Measurements from ENCODE around the gene CCND2.

The CCND2 gene

DNA sequence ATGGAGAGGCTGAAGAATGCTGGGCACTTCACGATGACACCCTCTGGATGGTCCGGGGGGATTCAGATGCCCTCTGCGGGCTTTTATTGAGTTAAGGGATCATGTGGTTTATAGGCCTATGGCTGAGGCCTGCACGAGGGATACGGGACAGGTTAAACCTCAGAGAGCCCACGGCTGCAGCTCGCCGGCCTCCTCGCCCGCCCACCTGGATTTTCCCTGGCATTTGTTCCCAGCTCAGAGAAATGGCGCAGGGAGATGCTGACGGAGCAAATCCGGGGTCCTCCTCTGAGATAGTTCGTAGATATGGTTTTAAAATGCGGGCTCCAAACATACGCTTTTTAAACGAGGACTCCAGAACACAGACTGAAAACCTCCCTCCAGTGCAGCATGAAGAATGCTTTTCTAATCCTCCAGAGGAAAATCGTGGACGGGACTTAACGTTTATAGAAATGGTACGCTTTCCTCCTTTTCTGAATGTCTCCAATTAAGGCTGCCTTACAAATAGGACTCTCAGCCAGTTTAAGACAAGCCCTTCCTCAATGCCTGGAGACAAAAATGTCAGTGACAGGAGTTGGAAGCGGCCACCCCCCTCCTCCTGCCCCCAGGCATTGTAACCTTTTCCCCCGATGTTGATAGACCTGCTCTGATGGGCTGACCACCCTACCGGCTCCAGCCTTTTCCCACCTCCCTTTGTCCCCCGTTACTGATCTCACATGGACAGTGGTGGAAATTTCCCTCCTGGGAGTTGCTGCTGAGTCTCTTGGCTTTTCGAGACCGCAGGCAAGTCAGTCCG lies 16.6 kb downstream of the CCND2 start:
- no peak for DNase-seq (ENCODE audit: low read depth, low spot score)

GRCh38 chr12:4292341-4293073 lies 18.9 kb downstream of the CCND2 start:
- DNase-seq (ENCODE audit: low read depth, low spot score) = no peak

GRCh38 chr12:4293299-4293965 lies 19.9 kb downstream of the CCND2 start:
- DNase-seq (ENCODE audit: low read depth, low spot score) = no peak

DNA sequence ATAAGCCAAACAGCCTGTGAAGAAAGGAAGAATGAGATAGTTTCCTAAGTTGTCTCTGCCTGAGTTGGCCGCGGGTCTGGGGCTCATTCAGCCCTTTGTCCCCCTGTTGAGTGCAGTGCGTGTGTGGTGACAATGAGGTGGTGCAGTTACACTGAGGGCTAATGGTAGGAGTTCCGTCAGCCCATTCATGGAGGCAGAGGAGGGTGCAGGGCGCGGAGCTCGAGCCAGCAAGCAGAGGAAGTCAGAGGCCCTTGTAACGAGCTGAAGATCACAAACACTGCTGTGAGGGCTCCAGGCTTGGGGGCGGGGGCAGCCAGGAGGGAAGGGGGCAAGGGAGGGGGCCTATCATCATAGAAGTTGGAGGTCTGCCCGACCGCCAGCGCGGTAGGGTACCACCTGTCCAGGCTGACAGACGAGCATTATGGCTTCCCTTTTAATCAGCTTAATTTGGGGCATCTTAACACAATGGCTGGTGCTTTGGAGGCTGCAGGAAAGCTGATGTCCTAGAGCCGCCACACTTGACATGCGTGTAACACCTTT lies 20.5 kb downstream of the CCND2 start:
- no peak for DNase-seq (ENCODE audit: low read depth, low spot score)

GRCh38 chr12:4296751-4297150 lies 23.2 kb downstream of the CCND2 start:
- no peak for DNase-seq (ENCODE audit: low read depth, low spot score)

GRCh38 chr12:4297617-4298016 lies 24.1 kb downstream of the CCND2 start:
- no peak for DNase-seq (ENCODE audit: low read depth, low spot score)

DNA sequence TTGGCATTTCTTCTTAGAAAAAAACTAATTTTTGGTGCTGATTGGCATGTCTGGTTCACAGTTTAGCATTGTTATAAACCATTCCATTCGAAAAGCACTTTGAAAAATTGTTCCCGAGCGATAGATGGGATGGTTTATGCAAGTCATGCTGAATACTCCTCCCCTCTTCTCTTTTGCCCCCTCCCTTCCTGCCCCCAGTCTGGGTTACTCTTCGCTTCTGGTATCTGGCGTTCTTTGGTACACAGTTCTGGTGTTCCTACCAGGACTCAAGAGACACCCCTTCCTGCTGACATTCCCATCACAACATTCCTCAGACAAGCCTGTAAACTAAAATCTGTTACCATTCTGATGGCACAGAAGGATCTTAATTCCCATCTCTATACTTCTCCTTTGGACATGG lies 27.3 kb downstream of the CCND2 start:
- DNase-seq (ENCODE audit: low read depth, low spot score) = no peak

GRCh38 chr12:4301932-4302501 lies 28.5 kb downstream of the CCND2 start:
- DNase-seq (ENCODE audit: low read depth, low spot score) = no peak

DNA sequence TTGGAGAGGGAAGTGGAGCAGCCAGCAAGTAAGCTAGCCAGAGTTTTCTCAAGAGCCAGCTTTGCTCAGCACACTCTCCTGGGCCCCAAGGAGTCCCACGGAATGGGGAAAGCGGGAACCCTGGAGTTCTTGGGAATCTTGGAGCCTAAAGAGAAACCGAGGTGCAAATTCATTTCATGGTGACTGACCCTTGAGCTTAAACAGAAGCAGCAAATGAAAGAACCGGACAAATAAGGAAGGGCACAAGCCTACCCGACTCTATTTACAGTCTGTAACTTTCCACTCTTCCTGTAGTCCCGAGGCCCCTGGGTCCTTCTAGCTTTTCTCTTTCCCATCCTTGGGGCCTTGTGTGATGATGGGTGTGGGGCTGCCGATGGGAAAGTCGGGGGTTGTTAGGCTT lies 29.3 kb downstream of the CCND2 start:
- no peak for DNase-seq (ENCODE audit: low read depth, low spot score)

DNA sequence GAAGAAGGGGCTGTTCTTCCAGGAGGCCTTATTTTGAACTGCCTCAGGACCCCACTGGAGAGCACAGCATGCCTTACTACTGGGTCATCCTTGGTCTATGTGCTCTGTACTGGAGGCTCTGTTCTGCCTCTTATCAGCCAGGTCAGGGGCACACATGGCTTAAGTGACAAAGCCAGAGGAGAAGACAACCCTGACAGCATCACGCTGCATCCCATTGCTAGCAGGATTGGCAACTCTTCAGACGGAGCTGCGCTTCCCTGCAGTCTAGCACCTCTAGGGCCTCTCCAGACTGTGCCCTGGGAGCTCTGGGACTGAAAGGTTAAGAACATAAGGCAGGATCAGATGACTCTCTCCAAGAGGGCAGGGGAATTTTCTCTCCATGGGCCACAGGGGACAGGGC lies 30.2 kb downstream of the CCND2 start:
- DNase-seq (ENCODE audit: low read depth, low spot score) = no peak

DNA sequence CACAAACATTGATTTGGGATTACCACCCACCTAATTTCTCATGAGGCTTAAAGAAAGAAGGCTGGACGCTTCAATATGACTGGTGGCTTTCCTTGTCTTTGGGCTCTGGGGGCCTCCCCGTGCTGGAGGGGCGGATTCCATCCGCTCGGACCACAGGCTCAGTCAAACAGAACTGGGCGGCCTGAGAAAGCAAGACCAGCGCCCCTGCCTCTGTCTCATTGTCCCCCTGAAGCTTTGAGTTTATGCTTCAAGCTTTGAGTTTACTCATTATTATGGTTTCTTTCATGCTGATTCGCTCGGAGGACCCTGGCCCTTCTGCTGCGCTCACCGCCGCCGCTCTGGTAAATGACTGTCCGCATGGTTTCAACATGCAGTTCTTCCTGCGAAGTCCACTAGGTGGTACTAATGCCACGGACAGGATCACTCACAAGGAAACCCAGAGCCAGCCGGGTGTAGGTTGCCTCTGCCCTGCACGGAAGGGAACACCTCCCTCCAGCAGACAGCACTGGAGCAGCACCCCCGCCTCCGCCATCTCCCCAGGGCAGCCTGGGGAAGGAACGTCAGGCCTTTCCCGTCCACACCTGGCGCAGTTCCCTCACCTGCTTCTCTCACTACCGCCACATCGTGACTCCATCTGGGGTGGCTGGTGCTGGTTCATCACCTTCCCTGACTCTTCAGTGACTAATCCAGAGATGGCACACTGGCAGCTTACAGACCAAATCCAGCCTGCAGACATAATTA lies 34.2 kb downstream of the CCND2 start:
- DNase-seq (ENCODE audit: low read depth, low spot score) = peak; percentile 35

- DNase-seq (ENCODE audit: low read depth, low spot score) = no peak
These were observed 34.9 kb downstream of the CCND2 start for GRCh38 chr12:4308334-4308950.

DNA sequence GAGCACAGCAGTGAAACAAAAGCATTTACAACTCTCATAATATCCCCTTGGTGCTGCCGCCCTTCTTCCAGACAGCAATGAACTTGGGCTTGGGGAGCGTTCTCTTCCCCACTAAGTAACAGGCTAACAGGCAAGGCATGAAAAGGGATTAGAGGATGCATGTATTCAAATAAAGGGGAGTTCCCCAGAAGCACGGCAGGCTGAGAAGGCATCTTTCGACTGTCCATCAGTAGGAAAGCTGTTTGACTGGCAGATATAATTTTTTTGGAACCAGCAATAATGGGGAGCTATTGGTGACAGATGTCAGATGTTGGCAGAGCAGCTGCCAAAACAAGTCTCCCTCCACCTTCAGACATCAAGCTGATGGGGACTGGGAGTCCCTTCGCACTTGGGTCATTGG lies 38.2 kb downstream of the CCND2 start:
- DNase-seq (ENCODE audit: low read depth, low spot score) = no peak

GRCh38 chr12:4312251-4312650 lies 38.7 kb downstream of the CCND2 start:
- DNase-seq (ENCODE audit: low read depth, low spot score) = no peak

DNA sequence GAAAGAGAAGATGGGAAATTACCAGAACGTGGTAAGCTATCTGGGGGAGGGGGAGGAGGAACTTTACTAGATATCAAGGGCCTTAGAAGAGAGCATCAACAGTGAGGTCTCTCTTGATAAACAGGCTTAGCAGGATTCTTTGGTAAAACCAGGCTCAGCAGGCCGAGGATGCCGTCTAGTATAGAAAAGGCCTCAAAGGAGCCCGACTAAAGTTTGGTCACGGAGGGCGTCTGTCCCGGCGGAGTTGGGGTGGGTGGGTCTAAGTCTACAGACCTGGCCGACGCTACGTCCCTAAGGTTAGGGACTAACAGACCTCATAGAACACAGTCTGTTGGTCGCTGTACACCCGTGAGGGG lies 46.9 kb downstream of the CCND2 start:
- no peak for DNase-seq (ENCODE audit: low read depth, low spot score)

DNA sequence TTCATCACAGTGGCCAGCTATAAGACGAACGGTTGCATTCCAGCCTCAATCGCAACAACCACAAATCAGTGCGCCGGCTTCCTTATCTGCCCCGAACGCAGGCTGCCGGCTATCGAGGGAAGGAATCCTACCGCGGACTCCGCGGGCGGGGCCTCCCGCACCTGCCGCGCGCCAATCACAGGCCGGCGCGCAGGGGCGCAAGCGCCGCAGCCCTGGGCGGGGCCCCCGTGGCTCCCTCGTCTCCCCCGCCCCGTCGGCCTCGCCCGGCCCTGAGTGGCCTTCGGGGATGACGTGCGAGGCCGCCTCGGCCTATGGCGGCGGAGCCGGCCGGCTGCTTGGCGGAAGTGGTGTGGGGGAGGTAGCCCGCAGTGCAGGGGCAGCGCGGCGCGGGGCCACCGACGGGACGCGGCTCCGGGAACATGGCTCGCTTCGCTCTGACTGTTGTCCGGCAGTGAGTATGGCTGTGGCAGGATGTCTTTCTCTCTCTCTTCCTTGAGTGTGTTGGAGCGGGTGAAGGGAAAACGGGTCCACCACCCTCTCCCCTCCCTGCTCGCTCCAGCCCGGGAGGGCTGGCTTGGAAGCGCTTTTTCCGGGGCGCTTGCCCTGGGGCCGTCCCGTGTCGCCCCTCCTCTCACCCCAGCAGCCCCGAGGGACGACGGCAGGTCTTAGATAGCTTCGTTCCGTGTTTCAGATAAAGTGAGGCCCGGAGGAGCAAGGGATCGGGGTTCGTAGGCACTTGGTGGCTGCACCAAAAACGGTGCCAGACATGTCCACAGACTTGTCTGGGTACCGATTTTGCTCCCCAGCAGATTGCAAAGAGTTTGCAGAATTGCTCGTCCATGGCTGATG lies 47.5 kb downstream of the CCND2 start, which contains the start of gene TIGAR:
Gene TIGAR (plus strand): TSS at position 361 of the 849 bp plus-strand sequence. CDS start 59 bp downstream, at position 420.
- DNase-seq (ENCODE audit: low read depth, low spot score) = peak; percentile 79

DNA sequence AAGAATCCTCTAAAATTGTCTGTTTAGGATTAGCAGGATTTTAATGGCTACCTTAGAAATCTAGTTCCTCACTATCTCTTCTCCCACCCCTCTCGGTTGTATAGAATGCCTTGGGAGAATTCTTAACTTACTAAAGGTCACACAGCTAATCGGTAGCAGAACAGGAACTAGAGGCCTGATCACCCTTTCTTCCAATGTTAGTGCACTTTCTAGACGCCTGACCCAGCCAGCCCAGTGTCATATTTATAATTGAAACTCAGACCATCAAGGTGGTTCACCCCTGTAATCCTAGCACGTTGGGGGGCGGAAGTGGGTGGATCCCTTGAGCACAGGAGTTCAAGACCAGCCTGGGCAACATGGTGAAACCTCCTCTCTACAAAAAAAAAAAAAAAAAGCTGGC lies 49.2 kb downstream of the CCND2 start:
- DNase-seq (ENCODE audit: low read depth, low spot score) = no peak

All from smooth muscle cell of the brain vasculature (primary cell).